ENCODE data around the gene FNBP1.

The FNBP1 gene

GRCh38 chr9:129936222-129936621 is 106.8 kb downstream of the FNBP1 start:
- in situ Hi-C loops (cut with MboI; ENCODE audit: low pct_unique_long_range_greater_than_20kb, low sequenced_read_pairs) = no loop called here
- DNase-seq = no peak

- DNase-seq = no peak
- in situ Hi-C loops (cut with MboI; ENCODE audit: low pct_unique_long_range_greater_than_20kb, low sequenced_read_pairs) = no loop called here
These were observed 108.2 kb downstream of the FNBP1 start for GRCh38 chr9:129934780-129935179.

- DNase-seq = no peak
These were observed 108.9 kb downstream of the FNBP1 start for GRCh38 chr9:129934041-129934591.

GRCh38 chr9:129933185-129934040 is 109.6 kb downstream of the FNBP1 start:
- in situ Hi-C loops (cut with MboI; ENCODE audit: low pct_unique_long_range_greater_than_20kb, low sequenced_read_pairs) = no loop called here
- no peak for DNase-seq

More at GRCh38 chr9:129934041-129934591, 108.9 kb downstream of the FNBP1 start:
- in situ Hi-C loops (cut with MboI; ENCODE audit: low pct_unique_long_range_greater_than_20kb, low sequenced_read_pairs) = no loop called here

GRCh38 chr9:129932303-129933151 is 110.5 kb downstream of the FNBP1 start:
- in situ Hi-C loops (cut with MboI; ENCODE audit: low pct_unique_long_range_greater_than_20kb, low sequenced_read_pairs) = no loop called here
- peak; percentile 32 for DNase-seq

- in situ Hi-C loops (cut with MboI; ENCODE audit: low pct_unique_long_range_greater_than_20kb, low sequenced_read_pairs) = no loop called here
- no peak for DNase-seq
These were observed 112.2 kb downstream of the FNBP1 start for GRCh38 chr9:129930743-129931142.

- in situ Hi-C loops (cut with MboI; ENCODE audit: low pct_unique_long_range_greater_than_20kb, low sequenced_read_pairs) = no loop called here
- DNase-seq = no peak
These were observed 113.4 kb downstream of the FNBP1 start for GRCh38 chr9:129929496-129930125.

GRCh38 chr9:129923589-129923988 is 119.4 kb downstream of the FNBP1 start:
- in situ Hi-C loops (cut with MboI; ENCODE audit: low pct_unique_long_range_greater_than_20kb, low sequenced_read_pairs) = no loop called here
- peak; percentile 36 for DNase-seq

- in situ Hi-C loops (cut with MboI; ENCODE audit: low pct_unique_long_range_greater_than_20kb, low sequenced_read_pairs) = no loop called here
- DNase-seq = no peak
These were observed 121.1 kb downstream of the FNBP1 start for GRCh38 chr9:129921905-129922304.

GRCh38 chr9:129919841-129920240 is 123.1 kb downstream of the FNBP1 start:
- in situ Hi-C loops (cut with MboI; ENCODE audit: low pct_unique_long_range_greater_than_20kb, low sequenced_read_pairs) = no loop called here
- peak; percentile 31 for DNase-seq

- in situ Hi-C loops (cut with MboI; ENCODE audit: low pct_unique_long_range_greater_than_20kb, low sequenced_read_pairs) = no loop called here
- no peak for DNase-seq
These were observed 123.7 kb downstream of the FNBP1 start for GRCh38 chr9:129919277-129919676.

GRCh38 chr9:129918296-129918950 is 124.6 kb downstream of the FNBP1 start:
- no peak for DNase-seq
- in situ Hi-C loops (cut with MboI; ENCODE audit: low pct_unique_long_range_greater_than_20kb, low sequenced_read_pairs) = no loop called here

- in situ Hi-C loops (cut with MboI; ENCODE audit: low pct_unique_long_range_greater_than_20kb, low sequenced_read_pairs) = no loop called here
- no peak for DNase-seq
These were observed 126.3 kb downstream of the FNBP1 start for GRCh38 chr9:129916707-129917106.

- no peak for DNase-seq
- in situ Hi-C loops (cut with MboI; ENCODE audit: low pct_unique_long_range_greater_than_20kb, low sequenced_read_pairs) = no loop called here
These were observed 128.9 kb downstream of the FNBP1 start for GRCh38 chr9:129914051-129914450.

- in situ Hi-C loops (cut with MboI; ENCODE audit: low pct_unique_long_range_greater_than_20kb, low sequenced_read_pairs) = no loop called here
- no peak for DNase-seq
These were observed 132.1 kb downstream of the FNBP1 start for GRCh38 chr9:129910628-129911567.

GRCh38 chr9:129909851-129910250 is 133.1 kb downstream of the FNBP1 start:
- in situ Hi-C loops (cut with MboI; ENCODE audit: low pct_unique_long_range_greater_than_20kb, low sequenced_read_pairs) = no loop called here
- DNase-seq = no peak

GRCh38 chr9:129908906-129909305 is 134.1 kb downstream of the FNBP1 start:
- in situ Hi-C loops (cut with MboI; ENCODE audit: low pct_unique_long_range_greater_than_20kb, low sequenced_read_pairs) = no loop called here
- DNase-seq = no peak

GRCh38 chr9:129907201-129907600 is 135.8 kb downstream of the FNBP1 start:
- DNase-seq = no peak

More at GRCh38 chr9:129907201-129907600, 135.8 kb downstream of the FNBP1 start:
- in situ Hi-C loops (cut with MboI; ENCODE audit: low pct_unique_long_range_greater_than_20kb, low sequenced_read_pairs) = no loop called here
